Loucy (cell line): Measurements from ENCODE around the gene DSC2.

ENCODE experiments used
- H2AFZ ChIP-seq: fragments of 200-600 bp; sonication (generic); 2 replicates; pipeline ENCODE4 v1.6.0; 2016; ENCODE audit warnings: antibody characterized with exemption, mild to moderate bottlenecking, low read length, moderate library complexity
- H3F3A ChIP-seq: fragments of 200-600 bp; 2 replicates; pipeline ENCODE4 v1.6.0; 2016; ENCODE audit warnings: antibody characterized with exemption, low read depth, mild to moderate bottlenecking
- H3K27me3 ChIP-seq: fragments of 200-600 bp; sonication (generic); 2 replicates; pipeline ENCODE4 v1.6.1; 2014; ENCODE audit warnings: low read length, mild to moderate bottlenecking; ENCODE audit not compliant: insufficient read depth, poor library complexity, severe bottlenecking
- H3K36me3 ChIP-seq: fragments of 200-600 bp; sonication (generic); 2 replicates; pipeline ENCODE4 v1.6.1; 2016; ENCODE audit warnings: low read length; ENCODE audit not compliant: insufficient read depth
- H3K4me1 ChIP-seq: fragments of 200-600 bp; sonication (generic); 2 replicates; pipeline ENCODE4 v1.5.1; 2014; ENCODE audit warnings: low read length, mild to moderate bottlenecking; ENCODE audit not compliant: insufficient read depth, poor library complexity, severe bottlenecking
- H3K4me2 ChIP-seq: fragments of 200-600 bp; sonication (generic); 2 replicates; pipeline ENCODE4 v1.6.0; 2014; ENCODE audit warnings: antibody characterized with exemption, low read length, low read depth, mild to moderate bottlenecking; ENCODE audit not compliant: poor library complexity, severe bottlenecking
- H3K4me3 ChIP-seq: fragments of 200-600 bp; sonication (generic); 2 replicates; pipeline ENCODE4 v1.5.1; 2014; ENCODE audit warnings: low read length, mild to moderate bottlenecking, mixed read lengths; ENCODE audit not compliant: poor library complexity, severe bottlenecking
- H3K79me2 ChIP-seq: fragments of 200-600 bp; sonication (generic); 2 replicates; pipeline ENCODE4 v1.6.1; 2014; ENCODE audit warnings: low read length; ENCODE audit not compliant: insufficient read depth
- H3K9ac ChIP-seq: fragments of 200-600 bp; sonication (generic); 2 replicates; pipeline ENCODE4 v1.6.0; 2014; ENCODE audit warnings: mild to moderate bottlenecking, low read depth, low read length, moderate library complexity; ENCODE audit not compliant: poor library complexity, severe bottlenecking
- H3K9me2 ChIP-seq: fragments of 200-600 bp; sonication (generic); replicated peaks from 2 replicates; pipeline ENCODE4 v1.6.1; 2016; ENCODE audit warnings: low read depth, low read length, mixed read lengths
- H3K9me3 ChIP-seq: fragments of 200-600 bp; sonication (generic); 2 replicates; pipeline ENCODE4 v1.6.1; 2014; ENCODE audit warnings: mild to moderate bottlenecking, antibody characterized with exemption, low read length, low read depth; ENCODE audit not compliant: insufficient read depth
- H4K20me1 ChIP-seq: fragments of 200-600 bp; sonication (generic); 2 replicates; pipeline ENCODE4 v1.6.0; 2014; ENCODE audit warnings: antibody characterized with exemption, low read length, mild to moderate bottlenecking; ENCODE audit not compliant: insufficient read depth, poor library complexity, severe bottlenecking
- EZH2phosphoT487 ChIP-seq: fragments of 200-600 bp; IDR thresholded peaks from 2 replicates; pipeline ENCODE4 v1.6.1; 2018; ENCODE audit warnings: antibody characterized with exemption, mild to moderate bottlenecking, moderate library complexity, borderline replicate concordance
- TF ChIP-seq, protein P1 (sequence below): fragments of 200-600 bp; sonication (generic); conservative IDR thresholded peaks from 2 replicates; pipeline ENCODE4 v1.5.1; 2014; ENCODE audit warnings: mild to moderate bottlenecking, antibody characterized with exemption, low read length

The DSC2 gene

DNA sequence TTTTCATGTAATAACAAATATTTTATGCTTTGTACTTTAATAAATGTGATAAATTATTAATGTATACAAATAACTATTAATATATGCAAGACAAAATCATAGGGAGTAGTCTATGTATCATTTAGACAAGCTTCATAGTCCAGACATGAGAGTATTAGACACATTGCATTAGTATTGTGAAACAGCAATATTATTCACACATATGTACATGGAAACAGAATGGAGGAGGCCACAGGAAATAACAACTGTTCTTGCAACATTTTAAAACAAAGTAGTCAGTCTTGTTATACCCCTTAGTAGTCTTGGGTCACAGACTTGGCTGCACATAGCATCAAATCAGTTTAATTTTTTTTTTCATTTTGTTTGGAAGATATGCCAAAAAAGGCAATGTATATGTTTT, 44.6 kb upstream of the DSC2 start:
- no peak for TF ChIP-seq EZH2phosphoT487
- TF ChIP-seq, protein P1, sequence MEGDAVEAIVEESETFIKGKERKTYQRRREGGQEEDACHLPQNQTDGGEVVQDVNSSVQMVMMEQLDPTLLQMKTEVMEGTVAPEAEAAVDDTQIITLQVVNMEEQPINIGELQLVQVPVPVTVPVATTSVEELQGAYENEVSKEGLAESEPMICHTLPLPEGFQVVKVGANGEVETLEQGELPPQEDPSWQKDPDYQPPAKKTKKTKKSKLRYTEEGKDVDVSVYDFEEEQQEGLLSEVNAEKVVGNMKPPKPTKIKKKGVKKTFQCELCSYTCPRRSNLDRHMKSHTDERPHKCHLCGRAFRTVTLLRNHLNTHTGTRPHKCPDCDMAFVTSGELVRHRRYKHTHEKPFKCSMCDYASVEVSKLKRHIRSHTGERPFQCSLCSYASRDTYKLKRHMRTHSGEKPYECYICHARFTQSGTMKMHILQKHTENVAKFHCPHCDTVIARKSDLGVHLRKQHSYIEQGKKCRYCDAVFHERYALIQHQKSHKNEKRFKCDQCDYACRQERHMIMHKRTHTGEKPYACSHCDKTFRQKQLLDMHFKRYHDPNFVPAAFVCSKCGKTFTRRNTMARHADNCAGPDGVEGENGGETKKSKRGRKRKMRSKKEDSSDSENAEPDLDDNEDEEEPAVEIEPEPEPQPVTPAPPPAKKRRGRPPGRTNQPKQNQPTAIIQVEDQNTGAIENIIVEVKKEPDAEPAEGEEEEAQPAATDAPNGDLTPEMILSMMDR, result no peak
- Histone ChIP-seq H3K9me2 (no peaks in the 10 kb centered on the region), H3K36me3 (no peaks in the 10 kb centered on the region), H3K9me3 (no peaks in the 10 kb centered on the region), H3F3A (no peaks in the 10 kb centered on the region), H3K27me3 (no peaks in the 10 kb centered on the region), H2AFZ (no peak overlapping the region), H3K4me1 (no peaks in the 10 kb centered on the region), H4K20me1 (no peaks in the 10 kb centered on the region), H3K9ac (no peak overlapping the region), H3K4me2 (no peak overlapping the region), H3K79me2 (no peaks in the 10 kb centered on the region), H3K4me3 (no peak overlapping the region)

DNA sequence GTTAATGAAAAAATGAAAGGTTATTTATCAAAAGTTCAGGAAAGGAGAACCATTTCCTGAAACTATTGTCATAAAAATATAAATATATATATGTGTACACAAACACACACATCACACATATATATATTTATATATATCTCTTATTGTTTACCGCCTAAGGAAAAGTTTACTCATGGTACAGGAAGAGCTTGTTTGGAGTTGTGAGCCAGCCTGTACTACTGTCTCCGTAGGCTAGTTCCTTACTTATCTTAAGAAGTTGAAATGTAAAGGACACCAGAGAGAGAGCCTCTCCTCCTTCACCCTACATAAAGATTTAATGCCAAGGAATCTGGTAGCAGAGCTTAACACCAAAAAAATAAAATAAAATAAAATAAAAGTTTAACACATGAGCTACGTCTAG, 40.8 kb upstream of the DSC2 start:
- no peaks in the 10 kb centered on the region for H3K9me3 ChIP-seq
- no peaks in the 10 kb centered on the region for H3K79me2 ChIP-seq
- no peaks in the 10 kb centered on the region for H4K20me1 ChIP-seq
- no peaks in the 10 kb centered on the region for H3F3A ChIP-seq
- no peaks in the 10 kb centered on the region for H3K4me1 ChIP-seq
- no peak overlapping the region for H3K9ac ChIP-seq
- H3K4me2 ChIP-seq, result no peak overlapping the region
- H3K27me3 ChIP-seq, result no peaks in the 10 kb centered on the region
- no peaks in the 10 kb centered on the region for H3K36me3 ChIP-seq
- TF ChIP-seq, protein P1, result no peak
- no peak for TF ChIP-seq EZH2phosphoT487
- H3K9me2 ChIP-seq, result no peaks in the 10 kb centered on the region
- H2AFZ ChIP-seq, result no peak overlapping the region
- H3K4me3 ChIP-seq, result no peak overlapping the region

GRCh38 chr18:31138709-31139108, 36.5 kb upstream of the DSC2 start:
- no peak overlapping the region for H3K4me2 ChIP-seq
- H3K36me3 ChIP-seq, result no peaks in the 10 kb centered on the region
- no peaks in the 10 kb centered on the region for H3F3A ChIP-seq
- H3K27me3 ChIP-seq, result no peaks in the 10 kb centered on the region
- H3K9me2 ChIP-seq, result no peaks in the 10 kb centered on the region
- H3K4me3 ChIP-seq, result no peak overlapping the region
- no peaks in the 10 kb centered on the region for H3K79me2 ChIP-seq
- H3K4me1 ChIP-seq, result no peaks in the 10 kb centered on the region
- no peak overlapping the region for H2AFZ ChIP-seq
- H3K9ac ChIP-seq, result no peak overlapping the region
- H3K9me3 ChIP-seq, result no peaks in the 10 kb centered on the region
- no peaks in the 10 kb centered on the region for H4K20me1 ChIP-seq
- TF ChIP-seq, protein P1, result no peak
- no peak for TF ChIP-seq EZH2phosphoT487
